ENCODE measurements around the gene GRXCR2.
"Not testable (repeated sequence)": the region's sequence is repeated elsewhere in the genome, so short reads cannot be mapped to it uniquely, and the experiment has no call there.

GRXCR2 gene

GRCh38 chr5:145872486-145872885, 328 bp downstream of the GRXCR2 start:
- no peak for DNase-seq

- DNase-seq = no peak
These were observed 3.1 kb downstream of the GRXCR2 start for GRCh38 chr5:145869753-145870152.

GRCh38 chr5:145867806-145868205, 5.0 kb downstream of the GRXCR2 start:
- no peak for DNase-seq

GRCh38 chr5:145864432-145864831, 8.4 kb downstream of the GRXCR2 start:
- not testable (repeated sequence) for DNase-seq

GRCh38 chr5:145863003-145863402, 9.8 kb downstream of the GRXCR2 start:
- DNase-seq = no peak

GRCh38 chr5:145859897-145860296, 12.9 kb downstream of the GRXCR2 start:
- DNase-seq = no peak

- no peak for DNase-seq
These were observed 13.4 kb downstream of the GRXCR2 start for GRCh38 chr5:145859453-145859852.

- no peak for DNase-seq
These were observed 13.9 kb downstream of the GRXCR2 start for GRCh38 chr5:145858959-145859358.

- no peak for DNase-seq
These were observed 16.5 kb downstream of the GRXCR2 start for GRCh38 chr5:145856285-145856818.

GRCh38 chr5:145855763-145856267, 17.0 kb downstream of the GRXCR2 start:
- no peak for DNase-seq

GRCh38 chr5:145854651-145855258, 18.1 kb downstream of the GRXCR2 start:
- DNase-seq = no peak

- no peak for DNase-seq
These were observed 18.9 kb downstream of the GRXCR2 start for GRCh38 chr5:145853781-145854376.

- DNase-seq = no peak
These were observed 19.8 kb downstream of the GRXCR2 start for GRCh38 chr5:145852990-145853389.

GRCh38 chr5:145848854-145849253, 24.0 kb downstream of the GRXCR2 start:
- DNase-seq = no peak

- no peak for DNase-seq
These were observed 25.0 kb downstream of the GRXCR2 start for GRCh38 chr5:145847499-145848497.

- no peak for DNase-seq
These were observed 26.7 kb downstream of the GRXCR2 start for GRCh38 chr5:145846081-145846480.

GRCh38 chr5:145841299-145841698, 31.5 kb downstream of the GRXCR2 start:
- no peak for DNase-seq

- DNase-seq = no peak
These were observed 32.2 kb downstream of the GRXCR2 start for GRCh38 chr5:145840458-145841132.

GRCh38 chr5:145838276-145838675, 34.5 kb downstream of the GRXCR2 start:
- DNase-seq = no peak

GRCh38 chr5:145836241-145836640, 36.6 kb downstream of the GRXCR2 start:
- DNase-seq = not testable (repeated sequence)

GRCh38 chr5:145835848-145836239, 37.0 kb downstream of the GRXCR2 start:
- no peak for DNase-seq

Measured in activated CD4-positive, CD25-positive, alpha-beta regulatory T cell (primary cell).